Endodermal cell (in vitro differentiated cells): ENCODE data around the gene PXDN. TPM values are rescaled to one million over a fixed set of nuclear protein-coding genes. Genes with fewer than 3 reads are reported as not detected.

ENCODE experiments used
- DNase-seq: peaks from one replicate; pipeline ENCODE4 v3.0.0-alpha.2; 2017
- H3K27ac ChIP-seq: 2 replicates; pipeline ENCODE4 v1.5.1; 2013; ENCODE audit warnings: mild to moderate bottlenecking, low read depth, low read length, moderate library complexity
- H3K27me3 ChIP-seq: 2 replicates; pipeline ENCODE4 v1.6.1; 2013; ENCODE audit warnings: mild to moderate bottlenecking, low read length, moderate library complexity; ENCODE audit not compliant: insufficient read depth, control insufficient read depth, poor library complexity, severe bottlenecking
- H3K36me3 ChIP-seq: 2 replicates; pipeline ENCODE4 v1.7.0; 2013; ENCODE audit warnings: mild to moderate bottlenecking, low read length, moderate library complexity; ENCODE audit not compliant: control insufficient read depth, insufficient read depth
- H3K4me1 ChIP-seq: one replicate; pipeline ENCODE4 v1.7.0; 2013; ENCODE audit warnings: low read length; ENCODE audit not compliant: control insufficient read depth, insufficient read depth
- H3K4me3 ChIP-seq: 2 replicates; pipeline ENCODE4 v1.5.1; 2013; ENCODE audit warnings: mild to moderate bottlenecking, low read length, moderate library complexity
- H3K9ac ChIP-seq: 2 replicates; pipeline ENCODE4 v1.6.1; 2013; ENCODE audit warnings: mild to moderate bottlenecking, low read length, moderate library complexity; ENCODE audit not compliant: poor library complexity, severe bottlenecking; ENCODE audit errors: extremely low read depth
- H3K9me3 ChIP-seq: 2 replicates; pipeline ENCODE4 v1.6.1; 2013; ENCODE audit warnings: mild to moderate bottlenecking, low read length, moderate library complexity; ENCODE audit not compliant: control insufficient read depth
- H3K27ac Mint-ChIP-seq: 2 replicates; pipeline ENCODE4 v1.8.0; 2020; ENCODE audit warnings: mixed read lengths
- H3K27me3 Mint-ChIP-seq: 2 replicates; pipeline ENCODE4 v1.8.0; 2021; ENCODE audit warnings: mild to moderate bottlenecking, mixed read lengths; ENCODE audit not compliant: insufficient read depth
- H3K36me3 Mint-ChIP-seq: 2 replicates; pipeline ENCODE4 v1.8.0; 2020; ENCODE audit warnings: low read depth, mixed read lengths
- H3K4me1 Mint-ChIP-seq: 2 replicates; pipeline ENCODE4 v1.8.0; 2020; ENCODE audit warnings: mixed read lengths
- H3K4me3 Mint-ChIP-seq: 2 replicates; pipeline ENCODE4 v1.8.0; 2020; ENCODE audit warnings: mild to moderate bottlenecking, moderate library complexity, mixed read lengths
- H3K9me3 Mint-ChIP-seq: 2 replicates; pipeline ENCODE4 v1.8.0; 2020; ENCODE audit warnings: mild to moderate bottlenecking, mixed read lengths
- CTCF ChIP-seq: fragments of 200-600 bp; sonication (generic); conservative IDR thresholded peaks from 2 replicates; pipeline ENCODE4 v1.5.0; 2021; ENCODE audit warnings: antibody characterized with exemption, mild to moderate bottlenecking
- WGBS, 2 experiments: methylation state at CpG; one replicate each; pipeline versions ENCODE4 v1.1.5 to v1.1.7; 2013; ENCODE audit warnings: missing lambda C conversion rate in 2 of 2, mixed read lengths in 1 of 2; ENCODE audit not compliant: insufficient coverage in 1 of 2, insufficient read length in 1 of 2; 5-methylcytosine and 5-hydroxymethylcytosine counted together
- total RNA-seq, 2 donors: library from RNA; stranded (reverse); fragmentation: NEBNext Ultra II Directional in 1 of 2; extraction: Animal tissue kit (Norgen Biotek cat#: 25700) in 1 of 2; gene quantifications; 2 replicates in 1 of 2; 3 replicates in 1 of 2; pipeline ENCODE4 v1.2.1, GENCODE V29; 2021

Gene PXDN
- total RNA-seq, 2 donors from 2014 or later = 212 to 247 TPM

- Histone ChIP-seq H3K9me3 (no peaks in the 10 kb centered on the region), H3K9ac (no peak overlapping the region), H3K4me3 (no peak overlapping the region), H3K36me3 (no peaks in the 10 kb centered on the region), H3K27ac (no peak overlapping the region), H3K27me3 (no peaks in the 10 kb centered on the region), H3K4me1 (peaks cover 15% of the 10 kb centered on the region)
- H3K9me3 Mint-ChIP-seq = no peaks in the 10 kb centered on the region
- peaks cover 16% of the 10 kb centered on the region for H3K4me1 Mint-ChIP-seq
- H3K36me3 Mint-ChIP-seq = no peaks in the 10 kb centered on the region
- peaks cover 25% of the 10 kb centered on the region for H3K27me3 Mint-ChIP-seq
- no peak for TF ChIP-seq CTCF
- 91 to 95% methylated on average over 6 to 17 of the region's 17 CpGs for WGBS, 2 experiments
- H3K4me3 Mint-ChIP-seq = no peak overlapping the region
- no peak overlapping the region for H3K27ac Mint-ChIP-seq
- DNase-seq = peak; percentile 71
These were observed 157.1 kb downstream of the PXDN start for GRCh38 chr2:1586923-1587840.

- Mint-ChIP-seq H3K27ac (no peak overlapping the region), H3K4me3 (no peak overlapping the region), H3K27me3 (peaks cover 25% of the 10 kb centered on the region), H3K36me3 (no peaks in the 10 kb centered on the region), H3K4me1 (peaks cover 20% of the 10 kb centered on the region), H3K9me3 (no peaks in the 10 kb centered on the region)
- 86 to 98% methylated on average over 8 to 14 of the region's 14 CpGs for WGBS, 2 experiments
- Histone ChIP-seq H3K9ac (no peak overlapping the region), H3K4me1 (peaks cover 16% of the 10 kb centered on the region), H3K9me3 (no peaks in the 10 kb centered on the region), H3K27ac (no peak overlapping the region), H3K27me3 (no peaks in the 10 kb centered on the region), H3K36me3 (no peaks in the 10 kb centered on the region), H3K4me3 (no peak overlapping the region)
- TF ChIP-seq CTCF = no peak
- no peak for DNase-seq
These were observed 157.9 kb downstream of the PXDN start for GRCh38 chr2:1586251-1586922.

GRCh38 chr2:1585635-1586034 lies 158.7 kb downstream of the PXDN start:
- Histone ChIP-seq H3K27ac (no peak overlapping the region), H3K4me1 (peaks cover 16% of the 10 kb centered on the region), H3K4me3 (no peak overlapping the region), H3K36me3 (no peaks in the 10 kb centered on the region), H3K27me3 (no peaks in the 10 kb centered on the region), H3K9me3 (no peaks in the 10 kb centered on the region), H3K9ac (no peak overlapping the region)
- Mint-ChIP-seq H3K27ac (no peak overlapping the region), H3K27me3 (peaks cover 25% of the 10 kb centered on the region), H3K4me1 (peaks cover 20% of the 10 kb centered on the region), H3K4me3 (no peak overlapping the region), H3K9me3 (no peaks in the 10 kb centered on the region), H3K36me3 (no peaks in the 10 kb centered on the region)
- TF ChIP-seq CTCF = no peak
- 94 to 95% methylated on average over 10 to 17 of the region's 17 CpGs for WGBS, 2 experiments
- DNase-seq = peak; percentile 35
